A549 (cell line): ENCODE results near the gene DLX4.

Experiments
- CBX8 ChIP-seq: fragments of 200-600 bp; sonication (generic); IDR thresholded peaks from 2 replicates; pipeline ENCODE4 v1.6.1; 2016
- EP300 ChIP-seq, 2 experiments: fragments of >200 bp; sonication (Bioruptor Twin); formaldehyde crosslinking; IDR thresholded peaks; 2 replicates in 1 of 2; 3 replicates in 1 of 2; pipeline ENCODE4 v1.6.1; 2016 to 2017
- FOSB ChIP-seq: fragments of 250-450 bp; sonication (Bioruptor Pico); IDR thresholded peaks from 2 replicates; pipeline ENCODE4 v1.5.0; 2020; ENCODE audit warnings: mild to moderate bottlenecking, moderate library complexity
- JUNB ChIP-seq: fragments of >200 bp; sonication (Bioruptor Twin); formaldehyde crosslinking; IDR thresholded peaks from 2 replicates; pipeline ENCODE4 v1.6.1; 2016
- MYC ChIP-seq: IDR thresholded peaks from 2 replicates; pipeline ENCODE4 v1.6.1; 2012; ENCODE audit warnings: mild to moderate bottlenecking, inconsistent platforms, low read length, improper control_type of control experiment, borderline replicate concordance
- POLR2A ChIP-seq: IDR thresholded peaks from 2 replicates; pipeline ENCODE4 v1.6.1; 2012; ENCODE audit warnings: mild to moderate bottlenecking, low read length
- REST ChIP-seq: fragments of 200-600 bp; sonication (generic); IDR thresholded peaks from 2 replicates; pipeline ENCODE4 v1.6.1; 2016; ENCODE audit warnings: antibody characterized with exemption, mild to moderate bottlenecking, moderate library complexity
- RFX5 ChIP-seq: fragments of 450-650 bp; IDR thresholded peaks from 2 replicates; pipeline ENCODE4 v1.7.1; 2014; ENCODE audit warnings: antibody characterized with exemption, mild to moderate bottlenecking, moderate library complexity
- TF ChIP-seq, protein P1 (sequence below): fragments of >200 bp; sonication (Bioruptor Twin); formaldehyde crosslinking; IDR thresholded peaks from 3 replicates; pipeline ENCODE4 v1.5.1; 2016
- TF ChIP-seq, protein P2 (sequence below): fragments of 150-350 bp; IDR thresholded peaks from 2 replicates; pipeline ENCODE4 v1.6.1; 2014; ENCODE audit warnings: low read depth, mild to moderate bottlenecking, low read length

GRCh38 chr17:49956780-49957179 lies 12.2 kb upstream of the DLX4 start:
- TF ChIP-seq CBX8 (no peak), FOSB (no peak), POLR2A (no peak), EP300 (IDR thresholded peaks at IDR 0.05) (no peak), RFX5 (no peak), JUNB (no peak), REST (no peak), MYC (no peak)
- TF ChIP-seq, protein P1, sequence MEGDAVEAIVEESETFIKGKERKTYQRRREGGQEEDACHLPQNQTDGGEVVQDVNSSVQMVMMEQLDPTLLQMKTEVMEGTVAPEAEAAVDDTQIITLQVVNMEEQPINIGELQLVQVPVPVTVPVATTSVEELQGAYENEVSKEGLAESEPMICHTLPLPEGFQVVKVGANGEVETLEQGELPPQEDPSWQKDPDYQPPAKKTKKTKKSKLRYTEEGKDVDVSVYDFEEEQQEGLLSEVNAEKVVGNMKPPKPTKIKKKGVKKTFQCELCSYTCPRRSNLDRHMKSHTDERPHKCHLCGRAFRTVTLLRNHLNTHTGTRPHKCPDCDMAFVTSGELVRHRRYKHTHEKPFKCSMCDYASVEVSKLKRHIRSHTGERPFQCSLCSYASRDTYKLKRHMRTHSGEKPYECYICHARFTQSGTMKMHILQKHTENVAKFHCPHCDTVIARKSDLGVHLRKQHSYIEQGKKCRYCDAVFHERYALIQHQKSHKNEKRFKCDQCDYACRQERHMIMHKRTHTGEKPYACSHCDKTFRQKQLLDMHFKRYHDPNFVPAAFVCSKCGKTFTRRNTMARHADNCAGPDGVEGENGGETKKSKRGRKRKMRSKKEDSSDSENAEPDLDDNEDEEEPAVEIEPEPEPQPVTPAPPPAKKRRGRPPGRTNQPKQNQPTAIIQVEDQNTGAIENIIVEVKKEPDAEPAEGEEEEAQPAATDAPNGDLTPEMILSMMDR = no peak
- TF ChIP-seq, protein P2, sequence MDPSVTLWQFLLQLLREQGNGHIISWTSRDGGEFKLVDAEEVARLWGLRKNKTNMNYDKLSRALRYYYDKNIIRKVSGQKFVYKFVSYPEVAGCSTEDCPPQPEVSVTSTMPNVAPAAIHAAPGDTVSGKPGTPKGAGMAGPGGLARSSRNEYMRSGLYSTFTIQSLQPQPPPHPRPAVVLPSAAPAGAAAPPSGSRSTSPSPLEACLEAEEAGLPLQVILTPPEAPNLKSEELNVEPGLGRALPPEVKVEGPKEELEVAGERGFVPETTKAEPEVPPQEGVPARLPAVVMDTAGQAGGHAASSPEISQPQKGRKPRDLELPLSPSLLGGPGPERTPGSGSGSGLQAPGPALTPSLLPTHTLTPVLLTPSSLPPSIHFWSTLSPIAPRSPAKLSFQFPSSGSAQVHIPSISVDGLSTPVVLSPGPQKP = no peak
